ENCODE results near the gene NACC1. TPM values are rescaled to one million over a fixed set of nuclear protein-coding genes. Genes with fewer than 3 reads are reported as not detected.

The NACC1 gene
- total and polyA plus RNA-seq, 2 of the 13 experiments (the other 11 are each of a cell fraction or from before 2014, with no cell fraction given): 31.8 to 42.3 TPM

- TF ChIP-seq HNF4G (IDR thresholded peaks at IDR 0.05; ENCODE audit: borderline replicate concordance, low read depth, low read length): no peak
- no peak for TF ChIP-seq HNF4G (CRISPR knock-in tag; IDR thresholded peaks at IDR 0.05; ENCODE audit: borderline replicate concordance, low read depth)
- TF ChIP-seq ZNF207 (IDR thresholded peaks at IDR 0.05; ENCODE audit: borderline replicate concordance): no peak
- TF ChIP-seq ZNF777 (CRISPR knock-in tag; IDR thresholded peaks at IDR 0.05): peak; percentile 50; the same call in 1 of the 2 replicates
- TF ChIP-seq ZNF564 (CRISPR knock-in tag; IDR thresholded peaks at IDR 0.05): no peak; the same call in 1 of the 2 replicates
- TF ChIP-seq SRY (CRISPR knock-in tag; IDR thresholded peaks at IDR 0.05): peak; percentile 81
- TF ChIP-seq RBFOX2 (IDR thresholded peaks at IDR 0.05; ENCODE audit: low read depth, low read length): peak; percentile 54
- TF ChIP-seq CREM (IDR thresholded peaks at IDR 0.05): no peak
- TF ChIP-seq CREM (CRISPR knock-in tag; IDR thresholded peaks at IDR 0.05): no peak
- peak; percentile 39 for TF ChIP-seq HNRNPK (IDR thresholded peaks at IDR 0.05; ENCODE audit: low read depth, low read length, poor library complexity, severe bottlenecking)
- TF ChIP-seq, protein P1, sequence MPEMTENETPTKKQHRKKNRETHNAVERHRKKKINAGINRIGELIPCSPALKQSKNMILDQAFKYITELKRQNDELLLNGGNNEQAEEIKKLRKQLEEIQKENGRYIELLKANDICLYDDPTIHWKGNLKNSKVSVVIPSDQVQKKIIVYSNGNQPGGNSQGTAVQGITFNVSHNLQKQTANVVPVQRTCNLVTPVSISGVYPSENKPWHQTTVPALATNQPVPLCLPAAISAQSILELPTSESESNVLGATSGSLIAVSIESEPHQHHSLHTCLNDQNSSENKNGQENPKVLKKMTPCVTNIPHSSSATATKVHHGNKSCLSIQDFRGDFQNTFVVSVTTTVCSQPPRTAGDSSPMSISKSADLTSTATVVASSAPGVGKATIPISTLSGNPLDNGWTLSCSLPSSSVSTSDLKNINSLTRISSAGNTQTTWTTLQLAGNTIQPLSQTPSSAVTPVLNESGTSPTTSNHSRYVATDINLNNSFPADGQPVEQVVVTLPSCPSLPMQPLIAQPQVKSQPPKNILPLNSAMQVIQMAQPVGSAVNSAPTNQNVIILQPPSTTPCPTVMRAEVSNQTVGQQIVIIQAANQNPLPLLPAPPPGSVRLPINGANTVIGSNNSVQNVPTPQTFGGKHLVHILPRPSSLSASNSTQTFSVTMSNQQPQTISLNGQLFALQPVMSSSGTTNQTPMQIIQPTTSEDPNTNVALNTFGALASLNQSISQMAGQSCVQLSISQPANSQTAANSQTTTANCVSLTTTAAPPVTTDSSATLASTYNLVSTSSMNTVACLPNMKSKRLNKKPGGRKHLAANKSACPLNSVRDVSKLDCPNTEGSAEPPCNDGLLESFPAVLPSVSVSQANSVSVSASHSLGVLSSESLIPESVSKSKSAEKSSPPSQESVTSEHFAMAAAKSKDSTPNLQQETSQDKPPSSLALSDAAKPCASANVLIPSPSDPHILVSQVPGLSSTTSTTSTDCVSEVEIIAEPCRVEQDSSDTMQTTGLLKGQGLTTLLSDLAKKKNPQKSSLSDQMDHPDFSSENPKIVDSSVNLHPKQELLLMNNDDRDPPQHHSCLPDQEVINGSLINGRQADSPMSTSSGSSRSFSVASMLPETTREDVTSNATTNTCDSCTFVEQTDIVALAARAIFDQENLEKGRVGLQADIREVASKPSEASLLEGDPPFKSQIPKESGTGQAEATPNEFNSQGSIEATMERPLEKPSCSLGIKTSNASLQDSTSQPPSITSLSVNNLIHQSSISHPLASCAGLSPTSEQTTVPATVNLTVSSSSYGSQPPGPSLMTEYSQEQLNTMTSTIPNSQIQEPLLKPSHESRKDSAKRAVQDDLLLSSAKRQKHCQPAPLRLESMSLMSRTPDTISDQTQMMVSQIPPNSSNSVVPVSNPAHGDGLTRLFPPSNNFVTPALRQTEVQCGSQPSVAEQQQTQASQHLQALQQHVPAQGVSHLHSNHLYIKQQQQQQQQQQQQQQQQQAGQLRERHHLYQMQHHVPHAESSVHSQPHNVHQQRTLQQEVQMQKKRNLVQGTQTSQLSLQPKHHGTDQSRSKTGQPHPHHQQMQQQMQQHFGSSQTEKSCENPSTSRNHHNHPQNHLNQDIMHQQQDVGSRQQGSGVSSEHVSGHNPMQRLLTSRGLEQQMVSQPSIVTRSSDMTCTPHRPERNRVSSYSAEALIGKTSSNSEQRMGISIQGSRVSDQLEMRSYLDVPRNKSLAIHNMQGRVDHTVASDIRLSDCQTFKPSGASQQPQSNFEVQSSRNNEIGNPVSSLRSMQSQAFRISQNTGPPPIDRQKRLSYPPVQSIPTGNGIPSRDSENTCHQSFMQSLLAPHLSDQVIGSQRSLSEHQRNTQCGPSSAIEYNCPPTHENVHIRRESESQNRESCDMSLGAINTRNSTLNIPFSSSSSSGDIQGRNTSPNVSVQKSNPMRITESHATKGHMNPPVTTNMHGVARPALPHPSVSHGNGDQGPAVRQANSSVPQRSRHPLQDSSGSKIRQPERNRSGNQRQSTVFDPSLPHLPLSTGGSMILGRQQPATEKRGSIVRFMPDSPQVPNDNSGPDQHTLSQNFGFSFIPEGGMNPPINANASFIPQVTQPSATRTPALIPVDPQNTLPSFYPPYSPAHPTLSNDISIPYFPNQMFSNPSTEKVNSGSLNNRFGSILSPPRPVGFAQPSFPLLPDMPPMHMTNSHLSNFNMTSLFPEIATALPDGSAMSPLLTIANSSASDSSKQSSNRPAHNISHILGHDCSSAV (CRISPR knock-in tag; IDR thresholded peaks at IDR 0.05; ENCODE audit: borderline replicate concordance): no peak
- 0 out of 2 replicates have a peak, but pooled peaks have one; percentile 20 for TF ChIP-seq ZBTB26 (CRISPR knock-in tag; IDR thresholded peaks at IDR 0.05; ENCODE audit: borderline replicate concordance)
- no peak for TF ChIP-seq TARDBP (CRISPR knock-in tag; IDR thresholded peaks at IDR 0.05)
- no peak for TF ChIP-seq ZNF235 (CRISPR knock-in tag; IDR thresholded peaks at IDR 0.05; ENCODE audit: borderline replicate concordance)
- TF ChIP-seq, protein P2, sequence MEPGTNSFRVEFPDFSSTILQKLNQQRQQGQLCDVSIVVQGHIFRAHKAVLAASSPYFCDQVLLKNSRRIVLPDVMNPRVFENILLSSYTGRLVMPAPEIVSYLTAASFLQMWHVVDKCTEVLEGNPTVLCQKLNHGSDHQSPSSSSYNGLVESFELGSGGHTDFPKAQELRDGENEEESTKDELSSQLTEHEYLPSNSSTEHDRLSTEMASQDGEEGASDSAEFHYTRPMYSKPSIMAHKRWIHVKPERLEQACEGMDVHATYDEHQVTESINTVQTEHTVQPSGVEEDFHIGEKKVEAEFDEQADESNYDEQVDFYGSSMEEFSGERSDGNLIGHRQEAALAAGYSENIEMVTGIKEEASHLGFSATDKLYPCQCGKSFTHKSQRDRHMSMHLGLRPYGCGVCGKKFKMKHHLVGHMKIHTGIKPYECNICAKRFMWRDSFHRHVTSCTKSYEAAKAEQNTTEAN (CRISPR knock-in tag; conservative IDR thresholded peaks at IDR 0.05): no peak
- TF ChIP-seq SOX13 (IDR thresholded peaks at IDR 0.05): no peak
- 0 out of 4 replicates have a peak, but pooled peaks of 1 of the 2 experiments have one; percentile 15 for TF ChIP-seq SOX13 (CRISPR knock-in tag; conservative IDR thresholded peaks at IDR 0.05 in 1 of 2, IDR thresholded peaks at IDR 0.05 in 1 of 2)
- TF ChIP-seq, protein P3, sequence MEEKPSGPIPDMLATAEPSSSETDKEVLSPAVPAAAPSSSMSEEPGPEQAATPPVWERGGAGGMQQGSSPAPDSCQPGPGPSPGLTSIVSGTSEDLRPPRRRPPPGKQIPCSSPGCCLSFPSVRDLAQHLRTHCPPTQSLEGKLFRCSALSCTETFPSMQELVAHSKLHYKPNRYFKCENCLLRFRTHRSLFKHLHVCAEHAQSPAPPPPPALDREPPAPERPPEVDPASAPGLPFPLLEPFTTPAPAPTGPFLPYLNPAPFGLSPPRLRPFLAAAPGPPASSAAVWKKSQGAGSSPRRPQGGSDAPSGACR (CRISPR knock-in tag; IDR thresholded peaks at IDR 0.05): no peak
These were observed 45.7 kb downstream of the NACC1 start (continued) for GRCh38 chr19:13163609-13164342.

Data from HepG2 (cell line).